ENCODE measurements around the gene FBXO31. TPM values are rescaled to one million over a fixed set of nuclear protein-coding genes. Genes with fewer than 3 reads are reported as not detected.

The FBXO31 gene
- total RNA-seq, 1 experiment from 2014 or later: 17.1 TPM

DNA sequence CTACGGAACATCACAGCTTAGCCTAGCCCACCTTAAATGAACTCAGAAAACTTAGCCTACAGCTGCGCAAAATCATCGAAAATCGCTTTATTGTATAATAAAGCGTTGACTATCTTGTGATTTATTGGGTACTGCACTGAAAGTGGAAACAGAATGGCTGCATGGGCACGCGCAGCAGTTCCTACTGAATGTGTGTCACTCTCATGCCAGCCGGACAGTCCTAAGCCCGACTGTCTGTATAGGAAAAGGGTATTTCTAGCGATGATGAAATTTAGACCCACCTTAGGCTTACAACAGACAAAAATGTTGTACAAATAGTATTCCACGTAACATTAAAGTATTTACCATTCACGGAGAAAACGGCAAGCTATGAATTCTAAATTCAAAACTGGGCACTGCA is 9.3 kb downstream of the FBXO31 start:
- DNase-seq: no peak
- H2AFZ ChIP-seq (ENCODE audit: low read length): no peak overlapping the region

GRCh38 chr16:87372305-87372704 is 11.3 kb downstream of the FBXO31 start:
- Histone ChIP-seq H3K27me3 (ENCODE audit: low read length) (no peaks in the 10 kb centered on the region), H3K4me2 (ENCODE audit: low read depth, low read length, poor library complexity, severe bottlenecking) (no peak overlapping the region), H3K79me2 (ENCODE audit: low read length) (peaks cover 97% of the 10 kb centered on the region), H3K9me3 (ENCODE audit: low read length) (no peaks in the 10 kb centered on the region), H3K4me1 (ENCODE audit: low read length) (no peaks in the 10 kb centered on the region), H3K9me2 (replicated peaks; ENCODE audit: insufficient read depth, low read length) (no peaks in the 10 kb centered on the region), H2AFZ (ENCODE audit: low read length) (no peak overlapping the region), H3K36me3 (ENCODE audit: insufficient read depth, low read length) (peaks cover 8% of the 10 kb centered on the region; the same call in 1 of the 2 replicates), H3K4me3 (ENCODE audit: low read length) (no peak overlapping the region), H3K27ac (ENCODE audit: low read length) (no peak overlapping the region), H4K20me1 (ENCODE audit: insufficient read depth, low read depth, low read length) (peaks cover 25% of the 10 kb centered on the region; the same call in 1 of the 2 replicates), H3K9ac (ENCODE audit: low read length) (no peak overlapping the region)
- DNase-seq: no peak

More for the DNA sequence above, 9.3 kb downstream of the FBXO31 start:
- Histone ChIP-seq H3K9me2 (replicated peaks; ENCODE audit: insufficient read depth, low read length) (no peaks in the 10 kb centered on the region), H3K4me2 (ENCODE audit: low read depth, low read length, poor library complexity, severe bottlenecking) (no peak overlapping the region), H3K36me3 (ENCODE audit: insufficient read depth, low read length) (peaks cover 8% of the 10 kb centered on the region; the same call in 1 of the 2 replicates), H3K9ac (ENCODE audit: low read length) (no peak overlapping the region), H4K20me1 (ENCODE audit: insufficient read depth, low read depth, low read length) (peaks cover 14% of the 10 kb centered on the region; the same call in 1 of the 2 replicates), H3K4me1 (ENCODE audit: low read length) (no peaks in the 10 kb centered on the region), H3K9me3 (ENCODE audit: low read length) (no peaks in the 10 kb centered on the region), H3K27me3 (ENCODE audit: low read length) (no peaks in the 10 kb centered on the region), H3K27ac (ENCODE audit: low read length) (no peak overlapping the region), H3K79me2 (ENCODE audit: low read length) (peaks cover 95% of the 10 kb centered on the region), H3K4me3 (ENCODE audit: low read length) (no peak overlapping the region)

GRCh38 chr16:87371261-87371866 is 12.2 kb downstream of the FBXO31 start:
- H3K36me3 ChIP-seq (ENCODE audit: insufficient read depth, low read length): peaks cover 8% of the 10 kb centered on the region; the same call in 1 of the 2 replicates
- H4K20me1 ChIP-seq (ENCODE audit: insufficient read depth, low read depth, low read length): peaks cover 28% of the 10 kb centered on the region; the same call in 1 of the 2 replicates

GRCh38 chr16:87369796-87370719 is 13.5 kb downstream of the FBXO31 start:
- H3K27me3 ChIP-seq (ENCODE audit: low read length): no peaks in the 10 kb centered on the region
- H4K20me1 ChIP-seq (ENCODE audit: insufficient read depth, low read depth, low read length): peaks cover 31% of the 10 kb centered on the region; the same call in 1 of the 2 replicates
- H3K4me2 ChIP-seq (ENCODE audit: low read depth, low read length, poor library complexity, severe bottlenecking): no peak overlapping the region
- no peak overlapping the region for H3K27ac ChIP-seq (ENCODE audit: low read length)
- H3K9ac ChIP-seq (ENCODE audit: low read length): no peak overlapping the region
- no peaks in the 10 kb centered on the region for H3K4me1 ChIP-seq (ENCODE audit: low read length)
- no peak overlapping the region for H3K4me3 ChIP-seq (ENCODE audit: low read length)
- no peak overlapping the region for H2AFZ ChIP-seq (ENCODE audit: low read length)
- no peaks in the 10 kb centered on the region for H3K9me3 ChIP-seq (ENCODE audit: low read length)
- peaks cover 5% of the 10 kb centered on the region; the same call in 1 of the 2 replicates for H3K36me3 ChIP-seq (ENCODE audit: insufficient read depth, low read length)
- H3K79me2 ChIP-seq (ENCODE audit: low read length): peaks cover 97% of the 10 kb centered on the region
- DNase-seq: no peak
- no peaks in the 10 kb centered on the region for H3K9me2 ChIP-seq (replicated peaks; ENCODE audit: insufficient read depth, low read length)

More at GRCh38 chr16:87371261-87371866, 12.2 kb downstream of the FBXO31 start:
- no peak for DNase-seq
- Histone ChIP-seq H3K4me1 (ENCODE audit: low read length) (no peaks in the 10 kb centered on the region), H3K79me2 (ENCODE audit: low read length) (peaks cover 97% of the 10 kb centered on the region), H3K9me3 (ENCODE audit: low read length) (no peaks in the 10 kb centered on the region), H3K27ac (ENCODE audit: low read length) (no peak overlapping the region), H3K27me3 (ENCODE audit: low read length) (no peaks in the 10 kb centered on the region), H2AFZ (ENCODE audit: low read length) (no peak overlapping the region), H3K9me2 (replicated peaks; ENCODE audit: insufficient read depth, low read length) (no peaks in the 10 kb centered on the region), H3K4me2 (ENCODE audit: low read depth, low read length, poor library complexity, severe bottlenecking) (no peak overlapping the region), H3K4me3 (ENCODE audit: low read length) (no peak overlapping the region), H3K9ac (ENCODE audit: low read length) (no peak overlapping the region)

GRCh38 chr16:87369117-87369765 is 14.3 kb downstream of the FBXO31 start:
- Histone ChIP-seq H3K9ac (ENCODE audit: low read length) (no peak overlapping the region), H3K4me3 (ENCODE audit: low read length) (no peak overlapping the region), H3K36me3 (ENCODE audit: insufficient read depth, low read length) (peaks cover under 1% of the 10 kb centered on the region; the same call in 1 of the 2 replicates), H3K79me2 (ENCODE audit: low read length) (peaks cover 95% of the 10 kb centered on the region), H2AFZ (ENCODE audit: low read length) (no peak overlapping the region), H3K4me2 (ENCODE audit: low read depth, low read length, poor library complexity, severe bottlenecking) (no peak overlapping the region), H4K20me1 (ENCODE audit: insufficient read depth, low read depth, low read length) (peaks cover 30% of the 10 kb centered on the region; the same call in 1 of the 2 replicates), H3K9me3 (ENCODE audit: low read length) (no peaks in the 10 kb centered on the region), H3K9me2 (replicated peaks; ENCODE audit: insufficient read depth, low read length) (no peaks in the 10 kb centered on the region), H3K4me1 (ENCODE audit: low read length) (no peaks in the 10 kb centered on the region), H3K27ac (ENCODE audit: low read length) (no peak overlapping the region), H3K27me3 (ENCODE audit: low read length) (no peaks in the 10 kb centered on the region)
- DNase-seq: no peak

DNA sequence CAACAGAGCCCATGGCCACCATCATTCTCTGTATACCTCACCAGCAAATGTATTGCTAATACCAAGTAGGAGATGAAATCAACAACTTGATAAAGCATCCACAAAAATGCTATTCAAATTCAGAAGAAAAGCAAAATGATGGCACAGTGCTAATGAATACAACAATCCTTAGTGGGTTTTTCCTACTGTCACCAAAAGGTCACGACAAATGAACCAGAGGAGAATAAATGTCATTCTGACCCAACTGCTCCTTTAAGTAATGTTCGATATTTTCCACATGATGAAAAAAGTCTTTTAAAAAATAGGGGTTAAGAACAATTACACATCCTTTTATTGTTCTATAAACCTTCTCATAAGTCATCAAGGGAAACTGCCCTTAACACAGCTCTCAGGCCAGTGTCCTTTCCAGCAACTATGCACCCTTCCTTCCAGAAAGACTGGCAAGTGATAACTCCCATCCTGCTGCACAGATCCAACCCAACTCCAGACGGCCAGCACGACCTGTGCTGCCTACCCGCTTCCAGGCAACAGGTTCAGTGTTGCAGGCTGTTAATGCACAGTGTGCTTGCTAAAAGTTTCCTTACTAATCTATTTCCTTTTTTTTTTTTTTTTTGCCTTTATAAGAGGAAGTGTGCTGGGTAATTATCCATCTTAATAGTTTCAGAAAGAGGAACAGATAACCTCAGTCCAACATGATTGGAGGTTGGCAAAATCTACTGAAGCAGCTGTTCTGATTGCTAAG is 15.4 kb downstream of the FBXO31 start:
- Histone ChIP-seq H3K9me2 (replicated peaks; ENCODE audit: insufficient read depth, low read length) (no peaks in the 10 kb centered on the region), H3K27ac (ENCODE audit: low read length) (no peak overlapping the region), H4K20me1 (ENCODE audit: insufficient read depth, low read depth, low read length) (peaks cover 22% of the 10 kb centered on the region; the same call in 1 of the 2 replicates), H3K9ac (ENCODE audit: low read length) (no peak overlapping the region), H3K4me2 (ENCODE audit: low read depth, low read length, poor library complexity, severe bottlenecking) (no peak overlapping the region), H3K4me3 (ENCODE audit: low read length) (no peak overlapping the region), H3K79me2 (ENCODE audit: low read length) (peaks cover 96% of the 10 kb centered on the region), H2AFZ (ENCODE audit: low read length) (no peak overlapping the region), H3K36me3 (ENCODE audit: insufficient read depth, low read length) (no peaks in the 10 kb centered on the region), H3K9me3 (ENCODE audit: low read length) (no peaks in the 10 kb centered on the region), H3K4me1 (ENCODE audit: low read length) (no peaks in the 10 kb centered on the region), H3K27me3 (ENCODE audit: low read length) (no peaks in the 10 kb centered on the region)
- DNase-seq: no peak

- Histone ChIP-seq H3K36me3 (ENCODE audit: insufficient read depth, low read length) (no peaks in the 10 kb centered on the region), H3K4me1 (ENCODE audit: low read length) (no peaks in the 10 kb centered on the region), H3K9me3 (ENCODE audit: low read length) (no peaks in the 10 kb centered on the region), H3K27me3 (ENCODE audit: low read length) (no peaks in the 10 kb centered on the region), H3K79me2 (ENCODE audit: low read length) (peaks cover 95% of the 10 kb centered on the region), H4K20me1 (ENCODE audit: insufficient read depth, low read depth, low read length) (peaks cover 22% of the 10 kb centered on the region; the same call in 1 of the 2 replicates), H3K9me2 (replicated peaks; ENCODE audit: insufficient read depth, low read length) (no peaks in the 10 kb centered on the region), H3K4me3 (ENCODE audit: low read length) (no peak overlapping the region), H3K9ac (ENCODE audit: low read length) (no peak overlapping the region), H3K4me2 (ENCODE audit: low read depth, low read length, poor library complexity, severe bottlenecking) (no peak overlapping the region), H3K27ac (ENCODE audit: low read length) (no peak overlapping the region), H2AFZ (ENCODE audit: low read length) (no peak overlapping the region)
- no peak for DNase-seq
These were observed 16.0 kb downstream of the FBXO31 start for GRCh38 chr16:87367529-87367928.

Measured in Karpas-422 (cell line).